ENCODE measurements around the gene SLC1A1. TPM values are rescaled to one million over a fixed set of nuclear protein-coding genes. Genes with fewer than 3 reads are reported as not detected.
A peak's percentile ranks its signal among the peaks of the same experiment; 100 is the strongest.

The SLC1A1 gene
- total RNA-seq, 1 experiment from 2014 or later: not detected

DNA sequence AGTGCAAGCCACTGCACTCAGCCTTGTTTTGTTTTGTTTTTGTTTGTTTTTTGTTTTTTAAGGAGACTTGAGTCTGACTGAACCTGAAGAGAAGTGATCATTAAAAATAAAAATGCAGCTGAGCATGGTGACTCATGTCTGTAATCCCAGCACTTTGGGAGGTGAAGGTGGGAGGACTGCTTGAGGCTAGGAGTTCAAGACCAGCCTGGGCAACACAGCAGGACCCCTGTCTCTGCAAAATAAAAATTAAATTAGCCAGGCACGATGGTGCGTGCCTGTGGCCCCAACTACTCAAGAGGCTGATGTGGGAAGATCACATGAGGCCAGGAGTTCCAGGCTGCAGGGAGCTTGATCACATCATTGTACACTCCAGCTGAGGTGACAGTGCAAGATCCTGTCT is 6.2 kb downstream of the SLC1A1 start:
- Histone ChIP-seq H3K36me3 (no peaks in the 10 kb centered on the region), H3K4me3 (no peak overlapping the region), H3K9me3 (replicated peaks) (no peaks in the 10 kb centered on the region), H3K27me3 (peaks cover 2% of the 10 kb centered on the region; the same call in 1 of the 2 replicates), H3K4me1 (no peaks in the 10 kb centered on the region), H3K27ac (no peak overlapping the region)
- DNase-seq: no peak

DNA sequence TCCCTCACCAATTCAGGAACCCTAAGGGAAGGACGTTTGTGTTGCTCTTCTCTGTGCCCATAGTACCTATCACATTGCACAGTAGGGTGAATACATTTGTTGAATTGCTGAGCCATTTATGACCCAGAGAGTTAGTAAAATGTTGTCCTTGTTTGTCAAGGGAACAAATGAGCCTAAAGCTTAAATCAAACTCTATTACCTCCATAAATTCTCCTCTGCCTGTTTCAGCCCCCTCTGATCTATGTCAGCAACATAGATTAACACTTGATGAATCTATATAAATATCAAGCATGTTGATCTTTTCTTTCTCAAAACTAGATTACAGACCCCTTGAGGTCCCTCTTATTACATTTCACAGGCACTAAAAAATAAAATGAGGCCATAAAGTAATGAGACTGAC is 7.1 kb downstream of the SLC1A1 start:
- Histone ChIP-seq H3K9me3 (replicated peaks) (no peaks in the 10 kb centered on the region), H3K27me3 (peaks cover 2% of the 10 kb centered on the region; the same call in 1 of the 2 replicates), H3K36me3 (no peaks in the 10 kb centered on the region), H3K4me1 (no peaks in the 10 kb centered on the region), H3K27ac (no peak overlapping the region), H3K4me3 (no peak overlapping the region)
- no peak for DNase-seq

DNA sequence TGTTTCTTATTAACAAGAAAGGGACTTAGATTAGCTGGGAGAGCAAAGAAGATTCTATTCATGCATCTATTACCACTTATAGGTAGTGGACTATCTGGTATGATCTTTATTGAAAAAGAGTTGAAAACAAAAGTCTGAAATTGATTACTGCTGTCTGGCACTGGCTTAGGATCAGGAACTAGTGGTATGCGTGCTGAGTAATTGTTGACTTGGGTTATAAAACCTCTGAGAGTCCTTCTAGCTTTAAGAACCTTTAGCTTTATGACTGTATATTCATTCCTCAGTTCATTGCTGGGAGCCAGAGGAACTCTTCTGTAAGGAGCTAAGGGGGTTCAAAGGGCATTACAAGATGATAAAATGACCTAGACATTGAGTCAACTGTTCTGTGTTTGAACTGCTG is 7.6 kb downstream of the SLC1A1 start:
- no peak overlapping the region for H3K4me3 ChIP-seq

DNA sequence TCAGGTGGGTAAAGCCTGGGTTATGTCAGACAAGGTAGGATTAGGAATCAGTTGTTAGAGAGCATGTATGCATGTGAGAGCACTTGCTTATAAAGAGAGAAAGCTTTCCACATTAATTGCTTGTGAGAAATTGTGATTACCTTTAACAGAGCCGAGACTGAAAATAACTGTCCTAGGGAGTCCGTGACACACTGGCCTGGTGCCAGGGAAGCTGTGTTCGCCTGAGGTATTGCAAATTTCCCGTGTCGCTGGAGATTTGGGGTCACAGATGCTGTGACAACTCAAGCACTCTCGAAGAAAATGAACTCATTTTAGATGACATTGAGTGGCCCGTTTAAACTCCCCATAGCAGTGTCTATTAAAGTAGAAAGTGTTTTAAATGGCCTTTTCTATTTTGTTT is 9.6 kb downstream of the SLC1A1 start:
- Histone ChIP-seq H3K36me3 (no peaks in the 10 kb centered on the region), H3K9me3 (replicated peaks) (no peaks in the 10 kb centered on the region), H3K4me3 (no peak overlapping the region), H3K27me3 (no peaks in the 10 kb centered on the region; the same call in 1 of the 2 replicates), H3K4me1 (no peaks in the 10 kb centered on the region), H3K27ac (no peak overlapping the region)
- peak in 1 of 2 experiments; percentile 18 for DNase-seq

More for the DNA sequence above, 7.6 kb downstream of the SLC1A1 start:
- Histone ChIP-seq H3K4me1 (no peaks in the 10 kb centered on the region), H3K9me3 (replicated peaks) (no peaks in the 10 kb centered on the region), H3K36me3 (no peaks in the 10 kb centered on the region), H3K27ac (no peak overlapping the region), H3K27me3 (peaks cover 2% of the 10 kb centered on the region; the same call in 1 of the 2 replicates)
- no peak for DNase-seq

DNA sequence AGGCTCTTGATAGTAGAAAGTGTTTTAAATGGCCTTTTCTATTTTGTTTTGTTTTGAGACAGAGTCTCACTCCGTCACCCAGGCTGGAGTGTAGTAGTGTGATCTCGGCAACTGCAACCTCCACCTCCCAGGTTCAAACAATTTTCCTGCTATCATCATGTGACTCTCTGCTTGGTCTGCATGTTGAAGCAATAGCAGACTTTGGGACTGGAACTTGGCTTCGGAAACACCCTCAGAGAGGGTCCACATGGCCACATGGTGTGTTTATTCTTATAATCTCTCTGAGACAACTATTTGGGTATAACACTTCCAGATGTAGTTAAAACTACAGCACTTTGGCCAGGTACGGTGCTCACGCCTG is 10.9 kb downstream of the SLC1A1 start:
- H3K36me3 ChIP-seq: no peaks in the 10 kb centered on the region
- no peak overlapping the region for H3K4me3 ChIP-seq
- no peaks in the 10 kb centered on the region for H3K9me3 ChIP-seq (replicated peaks)
- no peaks in the 10 kb centered on the region for H3K4me1 ChIP-seq
- no peak for DNase-seq
- H3K27ac ChIP-seq: no peak overlapping the region
- H3K27me3 ChIP-seq: no peaks in the 10 kb centered on the region; the same call in 1 of the 2 replicates

DNA sequence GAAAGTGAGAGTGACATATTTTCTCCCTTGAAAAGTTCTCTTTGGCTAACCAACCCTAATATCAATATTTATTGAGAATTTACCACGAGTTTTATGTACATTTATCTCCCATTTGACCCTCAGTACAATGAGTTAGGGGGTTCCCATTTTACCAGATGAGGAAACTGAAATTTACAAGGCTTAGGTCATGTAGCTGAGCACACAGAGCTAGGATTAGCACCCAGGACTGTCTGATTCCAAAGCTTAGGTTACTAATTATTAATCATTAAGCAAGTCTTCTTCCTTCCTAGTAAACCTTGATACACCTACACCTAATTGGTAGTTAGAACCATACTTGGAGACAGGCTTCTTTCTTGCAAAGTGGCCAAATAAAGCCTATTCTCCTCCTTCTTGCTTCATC is 12.2 kb downstream of the SLC1A1 start:
- no peaks in the 10 kb centered on the region; the same call in 1 of the 2 replicates for H3K27me3 ChIP-seq
- no peaks in the 10 kb centered on the region for H3K4me1 ChIP-seq
- no peaks in the 10 kb centered on the region for H3K9me3 ChIP-seq (replicated peaks)
- no peak overlapping the region for H3K27ac ChIP-seq
- no peak for DNase-seq
- no peak overlapping the region for H3K4me3 ChIP-seq
- no peaks in the 10 kb centered on the region for H3K36me3 ChIP-seq

DNA sequence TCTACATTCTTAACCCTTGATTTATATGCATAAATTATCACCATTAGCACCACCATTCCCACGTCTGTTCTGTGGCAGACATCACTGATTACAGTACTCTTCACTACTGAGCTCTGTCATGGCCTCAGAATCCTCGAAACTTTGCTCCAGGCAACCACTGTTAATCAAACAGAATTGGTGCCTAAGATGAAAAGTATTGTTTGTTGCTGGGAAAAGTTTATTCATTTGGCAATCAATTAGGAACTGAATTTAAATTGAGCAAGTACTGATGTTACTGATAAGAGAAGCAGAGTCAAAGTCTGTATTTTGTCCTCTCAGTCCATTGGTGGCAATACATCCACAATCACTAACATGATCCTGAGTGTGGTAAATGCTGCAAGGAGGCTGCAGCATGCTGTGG is 12.8 kb downstream of the SLC1A1 start:
- H3K4me3 ChIP-seq: no peak overlapping the region
- DNase-seq: no peak
- no peaks in the 10 kb centered on the region for H3K4me1 ChIP-seq
- no peaks in the 10 kb centered on the region; the same call in 1 of the 2 replicates for H3K27me3 ChIP-seq
- H3K27ac ChIP-seq: no peak overlapping the region
- H3K9me3 ChIP-seq (replicated peaks): no peaks in the 10 kb centered on the region
- H3K36me3 ChIP-seq: no peaks in the 10 kb centered on the region

DNA sequence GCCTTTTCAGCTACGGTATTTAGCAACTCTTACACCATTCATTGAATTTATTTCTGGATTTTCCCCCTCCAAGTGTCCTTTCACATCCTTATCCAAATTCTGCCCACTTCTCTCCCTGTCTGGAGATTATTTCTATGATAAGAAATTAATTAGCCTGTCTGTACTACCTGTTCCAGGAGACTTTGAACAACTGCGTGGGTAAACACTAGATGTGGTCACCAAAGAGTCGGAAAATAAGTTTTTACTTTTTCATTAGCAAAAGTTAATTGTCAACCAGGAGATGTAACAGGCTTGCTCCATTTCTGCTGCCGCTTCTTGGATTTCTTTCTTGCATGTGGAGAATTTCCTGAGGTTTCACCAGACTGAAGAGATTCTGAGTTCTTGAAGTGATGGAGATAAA is 14.0 kb downstream of the SLC1A1 start:
- H3K27me3 ChIP-seq: no peaks in the 10 kb centered on the region
- H3K27ac ChIP-seq: no peak overlapping the region
- no peaks in the 10 kb centered on the region for H3K36me3 ChIP-seq
- H3K9me3 ChIP-seq (replicated peaks): no peaks in the 10 kb centered on the region
- DNase-seq: no peak
- no peak overlapping the region for H3K4me3 ChIP-seq
- H3K4me1 ChIP-seq: no peaks in the 10 kb centered on the region

DNA sequence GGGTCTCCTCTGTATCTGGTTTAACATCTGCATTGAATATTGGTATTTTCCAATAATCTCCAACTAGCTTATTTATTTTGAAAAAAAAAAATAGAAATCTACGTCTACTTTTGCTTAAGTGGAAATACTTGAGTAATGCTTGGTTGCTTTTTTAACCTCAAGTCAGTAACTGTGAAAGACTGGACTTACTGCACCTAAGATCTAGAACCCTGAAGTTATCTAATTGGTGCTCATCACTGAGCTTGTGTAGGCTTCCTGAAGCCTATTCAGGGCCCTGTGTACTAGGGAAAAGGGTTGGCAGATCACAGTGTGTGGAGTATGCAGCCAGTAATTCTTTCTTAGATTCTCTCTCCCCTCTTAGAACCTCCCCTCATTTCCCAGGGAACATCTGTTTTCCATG is 16.2 kb downstream of the SLC1A1 start:
- Histone ChIP-seq H3K36me3 (no peaks in the 10 kb centered on the region), H3K27ac (no peak overlapping the region), H3K27me3 (no peaks in the 10 kb centered on the region), H3K9me3 (replicated peaks) (no peaks in the 10 kb centered on the region), H3K4me1 (no peaks in the 10 kb centered on the region), H3K4me3 (no peak overlapping the region)
- no peak for DNase-seq

DNA sequence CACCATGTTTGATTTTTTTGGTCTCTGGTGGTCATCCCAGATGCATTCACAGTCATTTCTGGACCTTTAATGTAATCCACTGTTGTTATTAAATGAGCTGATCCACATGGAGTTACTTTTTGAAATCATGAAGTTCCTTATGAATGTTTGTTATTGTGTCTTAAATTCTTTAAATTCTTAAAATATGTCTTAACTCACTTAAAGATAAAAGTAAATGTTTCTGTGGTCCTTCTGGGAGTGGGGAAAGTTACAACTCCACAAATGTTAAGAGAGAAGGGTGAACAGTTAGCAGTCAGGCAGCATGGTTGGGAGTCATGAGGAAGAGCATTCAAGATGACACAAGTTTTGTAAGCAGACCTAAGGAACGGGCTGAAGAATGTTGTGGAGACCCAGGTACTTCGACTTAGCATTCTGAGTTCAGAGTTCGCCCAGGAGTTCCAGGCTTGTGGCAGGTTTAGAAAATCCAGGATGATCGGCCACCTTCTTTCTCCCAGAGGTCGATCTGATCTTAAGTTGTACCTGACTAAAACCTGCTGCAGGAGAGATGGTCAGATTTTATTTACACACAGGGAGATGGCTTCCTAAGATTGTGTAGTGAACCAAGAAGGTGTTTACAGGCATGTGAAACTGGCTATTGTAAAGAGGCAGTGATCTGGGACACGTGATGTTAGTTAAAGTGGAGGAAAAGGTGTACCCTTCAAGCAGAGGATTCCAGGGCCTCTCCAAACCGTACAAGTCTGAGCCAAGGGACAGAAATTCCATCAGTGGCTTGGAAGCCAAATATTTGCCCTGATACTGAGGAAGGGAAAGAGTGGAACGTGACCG is 17.2 kb downstream of the SLC1A1 start:
- no peak for DNase-seq
- no peaks in the 10 kb centered on the region for H3K27me3 ChIP-seq

DNA sequence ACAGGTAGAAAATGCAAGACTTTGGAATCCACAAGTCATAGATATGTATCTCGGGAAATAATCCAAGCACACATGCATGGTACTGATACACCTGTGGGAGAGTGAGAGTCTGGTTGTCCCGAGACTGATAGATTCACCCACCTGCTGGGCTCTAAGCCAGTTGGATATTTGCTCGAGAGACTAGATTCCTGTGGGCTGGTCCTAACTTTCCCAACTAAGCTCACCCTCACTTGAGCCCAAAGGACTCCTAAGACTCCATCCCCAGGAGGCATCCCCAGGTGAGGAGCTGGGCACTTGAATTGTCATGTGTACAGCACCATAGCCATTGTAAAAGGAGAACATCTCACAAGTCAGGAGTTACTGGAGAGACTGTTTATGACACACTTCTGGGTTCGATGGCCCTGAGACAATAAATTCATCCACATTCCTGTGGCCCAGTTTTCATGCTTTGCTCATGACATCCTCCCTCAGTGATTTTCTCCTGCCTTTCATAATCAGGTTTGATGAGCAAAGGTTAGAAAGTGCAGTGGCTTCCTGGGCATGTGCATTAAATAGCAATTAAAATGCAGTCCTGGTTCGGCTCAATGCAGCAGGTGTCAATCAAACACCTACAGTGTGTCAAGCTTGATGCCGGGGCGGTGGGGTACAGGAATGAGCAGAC is 18.1 kb downstream of the SLC1A1 start:
- DNase-seq: no peak
- no peaks in the 10 kb centered on the region for H3K9me3 ChIP-seq (replicated peaks)
- H3K27ac ChIP-seq: no peak overlapping the region

More for the DNA sequence above, 17.2 kb downstream of the SLC1A1 start:
- no peaks in the 10 kb centered on the region for H3K9me3 ChIP-seq (replicated peaks)
- H3K4me3 ChIP-seq: no peak overlapping the region
- no peaks in the 10 kb centered on the region for H3K4me1 ChIP-seq
- H3K36me3 ChIP-seq: no peaks in the 10 kb centered on the region
- no peak overlapping the region for H3K27ac ChIP-seq

DNA sequence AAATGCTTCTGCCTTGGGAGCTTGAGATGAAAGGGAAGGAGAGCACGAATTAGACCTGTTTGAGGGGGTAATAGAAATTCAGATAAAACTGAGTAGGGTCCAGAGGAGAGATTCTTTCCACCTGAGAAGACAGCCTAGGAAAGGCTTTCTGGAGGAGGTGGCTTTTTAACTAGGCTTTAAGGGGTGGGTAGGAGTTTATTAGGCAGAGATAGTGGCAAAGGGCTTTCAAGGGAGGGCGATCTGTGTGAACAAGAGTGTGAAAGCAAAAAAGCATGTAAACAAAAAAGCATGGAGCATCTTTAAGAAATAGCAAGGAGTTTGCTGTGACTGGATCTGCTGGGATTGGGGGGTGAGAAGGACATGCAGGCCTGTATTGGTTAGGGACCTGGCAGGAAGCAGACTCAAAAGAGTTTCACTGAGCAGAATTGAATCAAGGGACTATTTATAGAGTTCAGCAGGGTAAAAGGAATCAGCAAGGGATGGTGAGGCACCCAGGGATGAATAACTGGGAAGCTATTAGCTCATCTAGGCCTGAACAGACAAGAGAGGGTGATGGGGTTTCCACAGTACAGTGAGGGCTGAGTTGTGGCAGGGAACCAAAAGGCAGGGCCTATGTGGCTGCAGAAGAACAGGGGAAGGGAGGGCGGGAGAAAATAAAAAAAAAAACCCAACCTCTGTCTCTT is 18.8 kb downstream of the SLC1A1 start:
- H3K36me3 ChIP-seq: no peaks in the 10 kb centered on the region
- DNase-seq: no peak
- no peak overlapping the region for H3K4me3 ChIP-seq
- no peaks in the 10 kb centered on the region for H3K27me3 ChIP-seq
- H3K4me1 ChIP-seq: no peaks in the 10 kb centered on the region
- no peaks in the 10 kb centered on the region for H3K9me3 ChIP-seq (replicated peaks)
- no peak overlapping the region for H3K27ac ChIP-seq

More for the DNA sequence above, 18.1 kb downstream of the SLC1A1 start:
- Histone ChIP-seq H3K27me3 (no peaks in the 10 kb centered on the region), H3K36me3 (no peaks in the 10 kb centered on the region), H3K4me3 (no peak overlapping the region), H3K4me1 (no peaks in the 10 kb centered on the region)

DNA sequence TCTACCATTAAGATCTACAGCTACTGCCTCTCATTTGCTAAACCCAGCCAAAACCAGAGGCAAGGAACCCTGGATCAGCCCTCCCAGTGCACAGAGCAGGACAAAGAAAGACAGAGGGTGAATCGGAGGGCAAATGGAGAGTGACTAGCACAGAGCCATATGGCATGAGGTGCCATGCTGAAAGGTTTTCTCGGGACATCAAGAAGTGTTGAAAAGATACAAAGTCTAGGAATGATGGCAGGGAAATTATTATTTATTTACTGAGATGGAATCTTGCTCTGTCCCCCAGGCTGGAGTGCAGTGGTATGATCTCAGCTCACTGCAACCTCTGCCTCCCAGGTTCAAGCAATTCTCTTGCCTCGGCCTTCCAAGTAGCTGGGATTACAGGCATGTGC is 19.3 kb downstream of the SLC1A1 start:
- Histone ChIP-seq H3K27me3 (no peaks in the 10 kb centered on the region), H3K4me3 (no peak overlapping the region), H3K27ac (no peak overlapping the region), H3K36me3 (no peaks in the 10 kb centered on the region), H3K9me3 (replicated peaks) (no peaks in the 10 kb centered on the region), H3K4me1 (no peaks in the 10 kb centered on the region)
- DNase-seq: no peak

DNA sequence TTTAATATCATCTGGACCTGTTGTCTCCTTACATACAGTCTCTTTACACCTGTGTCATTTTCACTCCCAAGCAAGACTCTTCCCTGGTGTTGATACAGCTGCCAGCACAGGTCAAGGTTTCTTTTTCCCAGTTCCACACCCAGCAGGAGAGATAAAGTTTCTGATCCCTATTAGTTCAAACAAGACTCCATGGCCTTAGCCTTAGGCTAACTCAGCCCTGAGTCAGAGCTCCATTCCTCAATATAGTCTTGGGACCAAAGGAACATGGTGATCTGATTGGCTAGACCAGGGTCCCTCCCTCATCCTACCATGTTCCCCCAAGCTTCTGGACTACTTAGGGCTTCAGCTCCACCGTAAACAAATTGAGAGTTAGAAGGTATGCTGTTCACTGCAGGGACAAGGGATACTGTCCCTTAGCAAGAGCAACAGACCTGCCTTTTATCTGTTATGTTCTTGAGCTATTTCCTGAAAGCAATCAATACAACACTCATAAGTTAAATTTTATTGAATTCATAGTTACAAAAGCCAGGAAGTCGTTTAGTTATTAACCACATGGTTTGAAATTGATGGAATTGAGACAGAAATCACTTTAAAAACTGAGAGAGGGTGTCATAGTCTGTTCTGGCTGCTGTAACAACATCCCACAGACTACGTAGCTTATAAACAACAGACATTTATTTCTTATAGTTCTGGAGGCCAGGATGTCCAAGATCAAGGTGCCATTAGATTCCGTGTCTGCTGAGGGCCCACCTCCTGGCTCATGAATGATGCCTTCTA is 20.5 kb downstream of the SLC1A1 start:
- no peak for DNase-seq
- H3K9me3 ChIP-seq (replicated peaks): no peaks in the 10 kb centered on the region
- no peak overlapping the region for H3K27ac ChIP-seq

More for the DNA sequence above, 20.5 kb downstream of the SLC1A1 start:
- H3K4me3 ChIP-seq: no peak overlapping the region
- H3K4me1 ChIP-seq: no peaks in the 10 kb centered on the region
- no peaks in the 10 kb centered on the region for H3K36me3 ChIP-seq
- H3K27me3 ChIP-seq: no peaks in the 10 kb centered on the region
